ENCODE data around the gene SVEP1. TPM values are rescaled to one million over a fixed set of nuclear protein-coding genes. Genes with fewer than 3 reads are reported as not detected.

The SVEP1 gene
- total RNA-seq, 2 experiments from 2014 or later = not detected

- H3K27me3 Mint-ChIP-seq = no peaks in the 10 kb centered on the region
- ChIA-PET CTCF (no interaction called here), POLR2A (no interaction called here)
- H3K4me3 Mint-ChIP-seq = no peak overlapping the region
- H3K4me1 Mint-ChIP-seq = no peaks in the 10 kb centered on the region
- H3K27ac Mint-ChIP-seq = no peak overlapping the region
- peaks cover 3% of the 10 kb centered on the region for H3K9me3 Mint-ChIP-seq
- DNase-seq = no peak
- H3K36me3 Mint-ChIP-seq (ENCODE audit: low read depth) = no peaks in the 10 kb centered on the region
These were observed 19.9 kb upstream of the SVEP1 start for GRCh38 chr9:110599468-110599867.

- Mint-ChIP-seq H3K27me3 (no peaks in the 10 kb centered on the region), H3K27ac (no peak overlapping the region), H3K9me3 (peaks cover 5% of the 10 kb centered on the region), H3K4me1 (no peaks in the 10 kb centered on the region), H3K36me3 (ENCODE audit: low read depth) (no peaks in the 10 kb centered on the region), H3K4me3 (no peak overlapping the region)
- no peak for DNase-seq
- CTCF ChIA-PET = no interaction called here
- POLR2A ChIA-PET = no interaction called here
These were observed 12.7 kb upstream of the SVEP1 start for GRCh38 chr9:110592044-110592830.

- no peak for DNase-seq
- H3K27me3 Mint-ChIP-seq = no peaks in the 10 kb centered on the region
- H3K36me3 Mint-ChIP-seq (ENCODE audit: low read depth) = no peaks in the 10 kb centered on the region
- H3K27ac Mint-ChIP-seq = no peak overlapping the region
- ChIA-PET CTCF (no interaction called here), POLR2A (no interaction called here)
- peaks cover 6% of the 10 kb centered on the region for H3K9me3 Mint-ChIP-seq
- H3K4me3 Mint-ChIP-seq = no peak overlapping the region
- H3K4me1 Mint-ChIP-seq = no peaks in the 10 kb centered on the region
These were observed 12.0 kb upstream of the SVEP1 start for GRCh38 chr9:110591526-110591925.

- no peak overlapping the region for H3K27ac Mint-ChIP-seq
- no peaks in the 10 kb centered on the region for H3K36me3 Mint-ChIP-seq (ENCODE audit: low read depth)
- no peak overlapping the region for H3K4me3 Mint-ChIP-seq
- CTCF ChIA-PET = no interaction called here
- no peak for DNase-seq
- POLR2A ChIA-PET = no interaction called here
- H3K9me3 Mint-ChIP-seq = peaks cover 5% of the 10 kb centered on the region
- H3K4me1 Mint-ChIP-seq = no peaks in the 10 kb centered on the region
- H3K27me3 Mint-ChIP-seq = no peaks in the 10 kb centered on the region
These were observed 11.3 kb upstream of the SVEP1 start for GRCh38 chr9:110590816-110591215.

- Mint-ChIP-seq H3K36me3 (ENCODE audit: low read depth) (no peaks in the 10 kb centered on the region), H3K4me3 (no peak overlapping the region), H3K9me3 (peaks cover 3% of the 10 kb centered on the region), H3K4me1 (no peaks in the 10 kb centered on the region), H3K27me3 (no peaks in the 10 kb centered on the region), H3K27ac (no peak overlapping the region)
- CTCF ChIA-PET = no interaction called here
- DNase-seq = no peak
- POLR2A ChIA-PET = no interaction called here
These were observed 8.8 kb upstream of the SVEP1 start for GRCh38 chr9:110588296-110588695.

GRCh38 chr9:110583237-110583636 lies 3.7 kb upstream of the SVEP1 start:
- H3K4me1 Mint-ChIP-seq = no peaks in the 10 kb centered on the region
- no peak overlapping the region for H3K4me3 Mint-ChIP-seq
- H3K9me3 Mint-ChIP-seq = peaks cover 3% of the 10 kb centered on the region
- H3K27ac Mint-ChIP-seq = no peak overlapping the region
- peaks cover 27% of the 10 kb centered on the region for H3K27me3 Mint-ChIP-seq
- peaks cover 3% of the 10 kb centered on the region for H3K36me3 Mint-ChIP-seq (ENCODE audit: low read depth)
- POLR2A ChIA-PET = no interaction called here
- no peak for DNase-seq
- CTCF ChIA-PET = no interaction called here

GRCh38 chr9:110582156-110582555 lies 2.6 kb upstream of the SVEP1 start:
- Mint-ChIP-seq H3K27ac (no peak overlapping the region), H3K9me3 (peaks cover under 1% of the 10 kb centered on the region), H3K27me3 (peaks cover 33% of the 10 kb centered on the region), H3K36me3 (ENCODE audit: low read depth) (peaks cover 3% of the 10 kb centered on the region), H3K4me3 (no peak overlapping the region), H3K4me1 (no peaks in the 10 kb centered on the region)
- DNase-seq = no peak
- ChIA-PET POLR2A (no interaction called here), CTCF (no interaction called here)

GRCh38 chr9:110580850-110581249 lies 1.3 kb upstream of the SVEP1 start:
- H3K36me3 Mint-ChIP-seq (ENCODE audit: low read depth) = peaks cover 3% of the 10 kb centered on the region
- H3K9me3 Mint-ChIP-seq = no peaks in the 10 kb centered on the region
- peaks cover 34% of the 10 kb centered on the region for H3K27me3 Mint-ChIP-seq
- no peaks in the 10 kb centered on the region for H3K4me1 Mint-ChIP-seq
- H3K27ac Mint-ChIP-seq = no peak overlapping the region
- POLR2A ChIA-PET = no interaction called here
- CTCF ChIA-PET = no interaction called here
- H3K4me3 Mint-ChIP-seq = no peak overlapping the region
- DNase-seq = no peak

GRCh38 chr9:110579862-110580219 lies 300 bp upstream of the SVEP1 start:
- Mint-ChIP-seq H3K4me3 (no peak overlapping the region), H3K27me3 (peaks cover 34% of the 10 kb centered on the region), H3K36me3 (ENCODE audit: low read depth) (peaks cover 3% of the 10 kb centered on the region), H3K4me1 (no peaks in the 10 kb centered on the region), H3K9me3 (no peaks in the 10 kb centered on the region), H3K27ac (no peak overlapping the region)
- no peak for DNase-seq
- POLR2A ChIA-PET = no interaction called here
- CTCF ChIA-PET = no interaction called here

GRCh38 chr9:110578575-110579033 lies 937 bp downstream of the SVEP1 start:
- CTCF ChIA-PET = no interaction called here
- Mint-ChIP-seq H3K9me3 (no peaks in the 10 kb centered on the region), H3K4me3 (no peak overlapping the region), H3K27me3 (peaks cover 34% of the 10 kb centered on the region), H3K36me3 (ENCODE audit: low read depth) (peaks cover 3% of the 10 kb centered on the region), H3K27ac (no peak overlapping the region), H3K4me1 (no peaks in the 10 kb centered on the region)
- DNase-seq = no peak
- POLR2A ChIA-PET = no interaction called here

GRCh38 chr9:110575945-110576344 lies 3.6 kb downstream of the SVEP1 start:
- no peak for DNase-seq
- Mint-ChIP-seq H3K4me1 (no peaks in the 10 kb centered on the region), H3K9me3 (no peaks in the 10 kb centered on the region), H3K27ac (no peak overlapping the region), H3K4me3 (no peak overlapping the region), H3K36me3 (ENCODE audit: low read depth) (peaks cover 3% of the 10 kb centered on the region), H3K27me3 (peaks cover 30% of the 10 kb centered on the region)
- POLR2A ChIA-PET = no interaction called here
- CTCF ChIA-PET = no interaction called here

GRCh38 chr9:110575169-110575568 lies 4.4 kb downstream of the SVEP1 start:
- Mint-ChIP-seq H3K9me3 (no peaks in the 10 kb centered on the region), H3K4me1 (no peaks in the 10 kb centered on the region), H3K4me3 (no peak overlapping the region), H3K27me3 (peaks cover 23% of the 10 kb centered on the region), H3K27ac (no peak overlapping the region), H3K36me3 (ENCODE audit: low read depth) (peaks cover 3% of the 10 kb centered on the region)
- POLR2A ChIA-PET = no interaction called here
- CTCF ChIA-PET = no interaction called here
- no peak for DNase-seq

GRCh38 chr9:110573305-110573704 lies 6.2 kb downstream of the SVEP1 start:
- H3K4me1 Mint-ChIP-seq = no peaks in the 10 kb centered on the region
- H3K36me3 Mint-ChIP-seq (ENCODE audit: low read depth) = no peaks in the 10 kb centered on the region
- POLR2A ChIA-PET = no interaction called here
- no peaks in the 10 kb centered on the region for H3K9me3 Mint-ChIP-seq
- no peak overlapping the region for H3K27ac Mint-ChIP-seq
- CTCF ChIA-PET = no interaction called here
- DNase-seq = no peak
- no peak overlapping the region for H3K4me3 Mint-ChIP-seq
- H3K27me3 Mint-ChIP-seq = peaks cover 8% of the 10 kb centered on the region

GRCh38 chr9:110571801-110572483 lies 7.6 kb downstream of the SVEP1 start:
- Mint-ChIP-seq H3K9me3 (no peaks in the 10 kb centered on the region), H3K27ac (no peak overlapping the region), H3K27me3 (no peaks in the 10 kb centered on the region), H3K36me3 (ENCODE audit: low read depth) (no peaks in the 10 kb centered on the region), H3K4me3 (no peak overlapping the region), H3K4me1 (no peaks in the 10 kb centered on the region)
- ChIA-PET POLR2A (no interaction called here), CTCF (no interaction called here)
- no peak for DNase-seq
